Stomach (tissue), 4 donors: ENCODE results near the gene POLR1H.

Experiments used
- CTCF ChIP-seq, 7 experiments: fragments of 450-650 bp in 4 of 7; fragments of 200-600 bp in 3 of 7; sonication (generic) in 3 of 7; IDR thresholded peaks; one replicate each; pipeline ENCODE4 v1.5.1; 2016 to 2019; ENCODE audit warnings: antibody characterized with exemption in 7 of 7, control low read depth in 2 of 7, mild to moderate bottlenecking in 1 of 7
- POLR2A ChIP-seq, 4 donors: fragments of 450-650 bp; IDR thresholded peaks; one replicate each; pipeline ENCODE4 v1.6.1; 2016; ENCODE audit warnings: antibody characterized with exemption in 4 of 4, control low read depth in 2 of 4, mild to moderate bottlenecking in 1 of 4, moderate library complexity in 1 of 4
- POLR2AphosphoS5 ChIP-seq, 3 donors: sonication (generic); formaldehyde crosslinking; IDR thresholded peaks; one replicate each; pipeline ENCODE4 v1.6.1; 2016; ENCODE audit warnings: antibody characterized with exemption in 3 of 3

DNA sequence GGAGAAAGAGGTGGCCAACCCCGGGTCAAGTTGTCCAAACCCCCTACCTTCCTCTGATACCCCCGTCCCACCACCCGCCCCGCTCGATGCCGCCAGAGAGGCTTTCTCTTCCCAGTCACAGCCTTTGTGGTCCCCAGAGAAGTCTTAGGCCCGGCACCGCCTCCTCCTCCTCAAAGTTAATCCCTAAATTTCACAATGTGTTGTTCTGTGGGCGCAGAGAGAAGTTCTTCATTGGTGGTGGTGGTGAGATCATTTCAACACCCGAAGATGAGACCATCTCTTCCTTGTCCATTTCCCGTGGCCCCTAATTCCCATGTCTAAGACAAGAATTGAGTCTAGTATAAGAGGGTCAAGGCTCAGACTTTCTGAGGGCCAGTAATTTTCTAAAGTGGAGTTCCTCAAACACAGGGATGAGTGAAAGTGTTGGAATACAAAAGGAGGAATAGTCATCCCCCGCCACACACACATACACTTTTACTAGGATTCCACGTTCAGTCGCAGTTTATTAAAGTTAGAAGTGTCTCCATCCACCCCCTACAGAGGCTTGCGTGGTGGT is 41.4 kb downstream of the POLR1H start:
- no peak for TF ChIP-seq POLR2A (IDR thresholded peaks at IDR 0.05)
- TF ChIP-seq CTCF (IDR thresholded peaks at IDR 0.05), result no peak
- no peak for TF ChIP-seq POLR2AphosphoS5 (IDR thresholded peaks at IDR 0.05)
